Epithelial cell of umbilical artery (primary cell): ENCODE measurements around the gene B4GALT1. TPM values are rescaled to one million over a fixed set of nuclear protein-coding genes. Genes with fewer than 3 reads are reported as not detected.

Experiments
- total RNA-seq: library from RNA; depleted of rRNA; stranded (reverse); fragments of >200 nt; gene quantifications from 2 replicates; pipeline ENCODE4 v1.2.3, GENCODE V29; 2014

B4GALT1 gene
- total RNA-seq, result 10.4 and 12.9 TPM in 2 replicates

GRCh38 chr9:33167084-33167971 lies at the start of gene B4GALT1:
Gene B4GALT1 (minus strand): TSS chr9:33167336. CDS start chr9:33167169, 167 bp downstream.

GRCh38 chr9:33076046-33077004 lies 90.8 kb downstream of the B4GALT1 start, which contains the start of gene SMU1:
Gene SMU1 (minus strand): TSS chr9:33076674. CDS start chr9:33076608, 66 bp downstream.

Other genes starting within 250 kb of the B4GALT1 start
- 35.0 and 42.6 TPM in 2 replicates for gene APTX, start 165.7 kb downstream of the B4GALT1 start, total RNA-seq
- gene DNAJA1, start 142.1 kb downstream of the B4GALT1 start, total RNA-seq, result 141 and 179 TPM in 2 replicates
- 40.9 and 48.2 TPM in 2 replicates for gene SMU1, start 90.7 kb downstream of the B4GALT1 start, total RNA-seq
- not detected in 2 replicates for gene SPINK4, start 72.8 kb upstream of the B4GALT1 start, total RNA-seq
- gene BAG1, start 97.4 kb upstream of the B4GALT1 start, total RNA-seq, result 29.9 and 39.1 TPM in 2 replicates
- gene CHMP5, start 97.7 kb upstream of the B4GALT1 start, total RNA-seq, result 129 and 208 TPM in 2 replicates
- gene NFX1, start 123.2 kb upstream of the B4GALT1 start, total RNA-seq, result 11.4 and 16.3 TPM in 2 replicates
- gene AQP7, start 235.2 kb upstream of the B4GALT1 start, total RNA-seq, result not detected in 2 replicates